Muscle of back (tissue), 11 donors: ENCODE results near the gene MED17. TPM values are rescaled to one million over a fixed set of nuclear protein-coding genes. Genes with fewer than 3 reads are reported as not detected.
"Not testable (repeated sequence)": the region's sequence is repeated elsewhere in the genome, so short reads cannot be mapped to it uniquely, and the experiment has no call there.

Source experiments
- DNase-seq, 3 donors: peaks; one replicate each; pipeline versions ENCODE4 v3.0.0 to v3.0.0-alpha.2; 2013
- polyA plus RNA-seq, 10 donors: library from polyadenylated mRNA; unstranded; fragments of 120-200 nt; gene quantifications; one replicate each; pipeline ENCODE4 v1.2.1, GENCODE V29; 2013; ENCODE audit not compliant: insufficient read length in 10 of 10

Gene MED17
- polyA plus RNA-seq, 10 donors, result 19.1 to 32.4 (median 23.2) TPM

GRCh38 chr11:93753241-93753640, 30.8 kb upstream of the MED17 start:
- no peak for DNase-seq

DNA sequence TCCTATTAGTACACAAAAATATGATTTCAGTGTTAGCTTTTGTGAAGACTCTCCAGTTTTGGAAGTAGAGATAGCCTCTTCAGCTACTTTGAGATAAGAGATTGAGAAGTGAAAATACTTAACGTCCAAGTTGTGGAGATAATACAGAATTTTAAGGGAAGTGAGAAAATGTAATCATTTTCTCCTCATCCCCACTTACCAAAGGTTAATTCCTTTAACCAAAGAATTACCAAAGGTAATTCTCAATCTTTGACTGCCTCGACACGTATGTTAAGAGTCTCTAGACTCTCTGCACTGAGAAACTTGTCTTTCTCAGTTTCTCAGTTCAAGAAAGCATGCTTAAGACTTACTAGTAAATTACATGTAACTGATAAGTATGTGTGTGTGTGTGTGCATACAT, 27.3 kb upstream of the MED17 start:
- DNase-seq, result no peak

DNA sequence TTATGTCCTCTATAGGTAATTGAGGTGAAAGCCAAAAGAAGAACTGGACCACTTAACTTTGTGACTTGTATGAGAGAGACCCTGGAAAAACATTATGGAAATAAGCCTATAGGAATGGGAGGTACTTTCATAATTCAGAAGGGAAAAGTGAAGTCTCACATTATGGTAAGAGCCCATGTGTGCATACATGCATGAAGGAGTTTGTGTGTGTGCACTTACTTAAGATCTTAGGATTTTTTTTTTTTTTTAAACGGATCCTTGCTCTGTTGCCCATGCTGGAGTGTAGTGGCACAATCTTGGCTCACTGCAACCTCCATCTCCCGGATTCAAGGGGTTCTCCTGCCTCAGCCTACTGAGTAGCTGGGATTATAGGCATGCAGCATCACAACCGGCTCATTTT, 26.8 kb upstream of the MED17 start:
- no peak for DNase-seq

- DNase-seq, result no peak
These were observed 25.9 kb upstream of the MED17 start for GRCh38 chr11:93757924-93758865.

DNA sequence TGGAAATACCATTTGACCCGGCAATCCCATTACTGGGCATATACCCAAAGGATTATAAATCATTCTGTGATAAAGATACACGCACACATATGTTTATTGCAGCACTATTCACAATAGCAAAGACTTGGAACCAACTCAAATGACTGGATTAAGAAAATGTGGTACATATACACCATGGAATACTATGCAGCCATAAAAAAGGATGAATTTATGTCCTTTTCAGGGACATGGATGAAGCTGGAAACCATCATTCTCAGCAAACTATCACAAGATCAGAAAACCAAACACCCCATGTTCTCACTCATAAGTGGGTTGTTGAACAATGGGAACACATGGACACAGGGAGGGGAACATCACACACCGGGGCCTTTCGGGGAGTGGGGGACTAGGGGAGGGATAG, 25.0 kb upstream of the MED17 start:
- not testable (repeated sequence) for DNase-seq

DNA sequence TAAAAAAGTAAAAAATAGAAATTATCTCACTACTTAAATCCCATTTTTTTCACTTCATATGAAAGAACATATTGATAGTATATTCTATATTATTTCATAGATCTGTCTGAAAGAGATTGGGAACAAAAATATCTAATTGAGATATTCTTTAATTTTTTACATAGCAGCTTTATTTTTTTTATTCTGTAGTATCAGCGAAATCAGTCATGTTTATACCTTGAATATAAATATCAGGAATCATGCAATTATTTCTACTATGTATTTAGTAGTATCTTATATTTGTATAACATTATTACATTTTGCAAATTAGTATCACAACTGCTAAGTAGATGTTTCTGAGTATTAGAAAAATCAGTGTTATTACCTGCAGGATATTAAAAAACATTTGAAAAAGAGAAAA, 22.2 kb upstream of the MED17 start:
- DNase-seq, result no peak

GRCh38 chr11:93765551-93765950, 18.5 kb upstream of the MED17 start:
- DNase-seq, result no peak

DNA sequence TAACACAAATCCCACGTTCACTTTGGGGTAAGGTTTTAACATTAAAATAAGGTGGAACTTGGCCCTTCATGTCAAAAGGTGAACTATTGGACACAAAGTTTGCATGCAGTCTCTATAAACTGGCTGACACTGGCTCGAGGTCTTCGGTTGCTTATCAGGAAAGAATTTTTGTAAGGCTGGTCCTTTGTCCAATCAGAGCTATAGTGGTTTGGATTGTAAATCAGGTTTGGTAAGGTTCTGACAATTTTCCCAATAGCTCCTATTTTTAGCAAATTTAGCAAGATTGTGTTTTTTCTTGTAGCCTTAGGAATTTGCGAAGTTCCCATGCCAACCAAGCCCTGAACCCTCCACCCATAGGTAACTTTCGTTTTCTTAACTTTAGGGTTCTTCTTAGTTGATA, 17.6 kb upstream of the MED17 start:
- DNase-seq, result no peak

DNA sequence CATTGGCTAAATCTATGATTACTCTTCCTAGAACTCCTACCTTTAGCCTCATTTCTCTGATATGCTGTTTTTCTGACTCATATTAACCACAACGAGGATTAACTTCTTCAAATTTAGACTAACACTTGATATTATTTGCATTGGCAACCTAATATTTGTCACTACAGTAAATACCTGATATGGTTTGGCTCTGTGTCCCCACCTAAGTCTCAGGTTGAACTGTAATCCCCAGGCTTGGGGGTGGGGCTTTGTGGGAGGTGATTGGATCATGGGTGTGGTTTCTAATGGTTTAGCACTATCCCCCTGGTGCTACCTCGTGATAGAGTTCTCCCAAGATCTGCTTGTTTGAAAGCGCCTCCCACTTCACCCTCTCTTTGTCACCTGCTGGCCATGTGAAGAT, 17.1 kb upstream of the MED17 start:
- no peak for DNase-seq

GRCh38 chr11:93770160-93770559, 13.9 kb upstream of the MED17 start:
- DNase-seq, result no peak

- DNase-seq, result no peak
These were observed 12.0 kb upstream of the MED17 start for GRCh38 chr11:93772123-93772522.

DNA sequence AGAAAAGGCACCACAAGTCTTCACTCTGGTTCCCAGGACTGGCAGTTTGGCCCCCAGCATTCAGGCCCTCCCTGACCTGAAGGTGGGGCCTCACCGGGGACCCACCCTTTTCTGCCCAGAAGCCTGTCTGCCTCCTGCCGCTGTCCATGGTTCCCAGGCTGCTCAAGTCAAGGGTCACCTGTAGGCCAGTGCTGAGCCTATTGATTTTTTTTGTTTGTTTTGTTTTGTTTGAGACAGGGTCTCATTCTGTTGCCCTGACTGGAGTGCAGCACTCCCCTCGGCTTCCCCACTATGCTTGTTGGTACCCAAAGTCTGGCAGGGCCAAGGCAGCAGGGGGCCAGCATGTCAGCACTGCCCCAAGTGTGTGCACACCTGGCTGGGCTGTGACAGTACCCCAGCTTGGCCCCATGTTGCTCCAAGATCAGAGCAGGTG, 11.0 kb upstream of the MED17 start:
- DNase-seq, result no peak

GRCh38 chr11:93773601-93774200, 10.4 kb upstream of the MED17 start:
- no peak for DNase-seq

- not testable (repeated sequence) for DNase-seq
These were observed 9.5 kb upstream of the MED17 start for GRCh38 chr11:93774560-93774959.

DNA sequence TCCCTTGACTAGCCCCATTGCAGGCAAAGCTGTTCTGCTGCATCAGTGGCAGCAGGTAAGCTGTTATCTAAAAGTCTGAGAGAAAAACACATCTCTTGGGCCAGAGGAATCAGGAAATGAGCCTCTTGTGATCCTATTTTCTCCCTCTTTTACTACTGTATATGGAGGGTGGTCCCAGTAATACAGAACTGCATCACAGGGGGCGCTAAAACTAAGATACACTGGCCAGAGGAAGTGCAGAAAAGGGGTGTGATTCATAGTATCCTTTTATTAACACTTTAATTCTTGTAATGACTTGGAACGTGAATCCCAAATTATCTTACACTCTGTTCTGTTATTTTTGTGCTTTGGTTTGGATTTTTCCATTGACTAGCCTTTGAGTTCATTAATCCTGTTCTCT, 8.8 kb upstream of the MED17 start:
- no peak for DNase-seq

DNA sequence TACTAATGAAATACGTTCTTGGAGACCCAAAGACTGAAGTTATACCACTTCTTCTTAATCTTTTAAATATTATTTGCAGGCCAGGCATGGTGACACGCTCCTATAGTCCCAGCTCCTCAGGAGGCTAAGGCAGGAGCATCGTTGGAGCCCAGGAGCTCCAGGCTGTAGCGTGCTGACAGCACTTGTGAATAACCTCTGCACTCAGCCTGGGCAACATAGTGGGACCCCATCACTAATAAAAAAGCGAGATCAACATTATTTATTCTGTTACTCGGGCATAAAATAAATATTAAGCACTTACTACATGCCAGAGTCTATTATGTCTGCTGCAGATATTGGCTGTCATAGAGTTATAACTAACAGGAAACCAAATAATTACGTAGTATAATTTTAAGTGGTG, 720 bp upstream of the MED17 start:
- DNase-seq, result no peak

DNA sequence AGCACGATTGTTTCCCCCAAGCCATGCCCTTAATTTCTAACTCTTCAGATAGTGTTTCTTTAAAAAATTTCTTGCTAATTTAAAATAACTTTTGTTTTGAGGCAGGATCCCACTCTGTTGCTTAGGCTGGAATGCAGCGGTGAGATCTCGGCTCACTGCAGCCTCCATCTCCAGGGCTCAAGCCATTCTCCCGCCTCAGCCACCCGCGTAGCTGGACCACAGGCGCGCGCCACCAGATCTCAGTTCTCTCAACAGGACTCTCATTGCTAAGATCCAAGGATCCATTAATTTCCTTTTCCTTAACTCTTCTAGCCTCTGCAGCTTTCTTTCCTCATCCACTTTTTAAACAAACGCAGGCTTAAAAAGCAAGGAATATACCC, 327 bp upstream of the MED17 start:
- no peak for DNase-seq

- no peak for DNase-seq
These were observed 866 bp downstream of the MED17 start for GRCh38 chr11:93784935-93785360.

DNA sequence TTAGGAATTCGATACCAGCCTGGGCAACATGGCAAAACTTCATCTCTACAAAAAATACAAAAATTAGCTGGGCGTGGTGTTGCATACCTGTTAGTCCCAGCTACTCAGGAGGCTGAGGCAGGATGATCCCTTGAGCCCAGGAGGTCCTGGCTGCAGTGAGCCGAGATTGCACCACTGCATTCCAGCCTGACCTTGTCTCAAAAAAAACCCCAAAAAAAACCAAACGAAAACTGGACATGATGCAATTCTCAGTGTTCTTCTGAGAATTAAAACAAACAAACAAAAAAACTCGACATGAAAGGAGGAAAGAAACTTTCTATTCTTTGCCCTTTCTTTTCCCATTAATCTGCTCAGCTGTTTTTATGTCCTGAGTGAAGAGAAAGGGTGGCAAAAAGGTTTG, 7.4 kb downstream of the MED17 start:
- no peak for DNase-seq

DNA sequence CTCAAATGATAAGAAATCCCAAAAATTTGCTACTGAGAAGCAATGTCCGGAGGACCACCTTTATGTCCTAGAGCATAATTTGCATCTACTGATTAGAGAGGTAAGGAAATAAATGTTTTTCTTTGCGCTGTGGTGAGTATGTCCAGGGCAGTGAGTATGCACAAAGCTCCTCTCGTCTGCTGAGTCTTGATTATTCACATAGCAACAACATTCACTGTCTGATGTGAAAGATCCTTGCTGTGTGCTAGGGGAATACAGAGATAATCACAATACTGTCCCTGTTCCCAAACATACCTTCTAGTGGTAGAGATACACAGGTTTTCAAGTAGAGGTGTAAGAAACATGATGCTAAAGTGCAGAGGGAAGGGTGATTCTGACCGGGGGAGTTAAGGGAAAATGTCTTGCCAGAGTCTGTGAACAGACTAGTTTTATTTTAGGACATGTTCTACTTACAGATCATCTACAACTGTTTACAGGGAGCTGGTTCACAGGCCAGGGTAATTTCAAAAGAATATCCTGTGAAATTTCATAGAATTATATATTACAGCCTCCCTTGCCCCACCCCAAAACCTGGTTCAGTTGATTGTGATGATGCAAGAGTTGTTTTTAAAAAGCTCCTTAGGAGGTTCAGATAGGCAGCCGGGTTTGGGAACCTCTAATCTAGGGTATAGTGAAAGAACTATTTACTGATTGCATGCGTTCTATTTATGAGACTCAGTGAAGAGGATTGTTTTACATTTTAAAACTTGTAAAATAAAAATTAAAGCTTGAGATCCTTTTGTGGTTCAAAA, 12.6 kb downstream of the MED17 start:
- no peak for DNase-seq

GRCh38 chr11:93801366-93801765, 17.3 kb downstream of the MED17 start:
- no peak for DNase-seq

DNA sequence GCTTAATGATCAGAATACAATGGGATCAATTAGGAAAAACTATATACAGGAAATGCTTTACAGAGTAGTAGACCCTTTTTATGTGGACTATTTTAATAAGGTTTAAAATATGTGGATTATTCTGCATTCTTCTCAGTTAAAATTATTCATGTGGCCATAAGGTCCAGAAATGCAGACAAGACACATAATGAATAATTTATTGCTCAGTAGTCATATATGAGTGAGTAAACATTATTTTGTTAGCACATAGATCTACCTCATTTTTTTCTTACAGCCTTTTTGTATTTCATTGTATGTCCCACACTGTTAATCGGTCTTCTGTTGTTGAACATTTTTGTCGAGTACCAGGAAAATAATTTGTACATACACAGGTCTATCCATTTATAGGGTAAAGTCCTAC, 20.8 kb downstream of the MED17 start:
- DNase-seq, result no peak

GRCh38 chr11:93807980-93808379, 23.9 kb downstream of the MED17 start:
- DNase-seq, result no peak
